H7 (cell line): Measurements from ENCODE around the gene APOC3. TPM values are rescaled to one million over a fixed set of nuclear protein-coding genes. Genes with fewer than 3 reads are reported as not detected.

Source experiments
- DNase-seq: peaks from one replicate; pipeline ENCODE4 v3.0.0; 2012
- H3K27me3 ChIP-seq: 2 replicates; pipeline ENCODE4 v1.6.0; 2011; ENCODE audit warnings: mild to moderate bottlenecking, low read length; ENCODE audit not compliant: control insufficient read depth, insufficient read depth
- H3K36me3 ChIP-seq: replicated peaks from 2 replicates; pipeline ENCODE4 v1.5.1; 2011; ENCODE audit warnings: low read length; ENCODE audit not compliant: control insufficient read depth, insufficient read depth
- H3K4me3 ChIP-seq: 2 replicates; pipeline ENCODE4 v1.5.1; 2011; ENCODE audit warnings: low read depth, mild to moderate bottlenecking, control low read depth, low read length, moderate library complexity; ENCODE audit not compliant: insufficient read depth
- total RNA-seq: library from RNA; depleted of rRNA; stranded (reverse); fragments of >200 nt; shearing (Covaris generic); gene quantifications from 2 replicates; pipeline ENCODE4 v1.2.3, GENCODE V29; 2014

Gene APOC3
- total RNA-seq, 1 experiment from 2014 or later: not detected

GRCh38 chr11:116859175-116859574 is 29.5 kb downstream of the APOC3 start:
- no peak overlapping the region for H3K4me3 ChIP-seq
- no peaks in the 10 kb centered on the region for H3K27me3 ChIP-seq
- peaks cover 20% of the 10 kb centered on the region for H3K36me3 ChIP-seq
- DNase-seq: no peak

GRCh38 chr11:116860303-116860702 is 30.6 kb downstream of the APOC3 start:
- peaks cover 20% of the 10 kb centered on the region for H3K36me3 ChIP-seq
- no peak for DNase-seq
- H3K27me3 ChIP-seq: no peaks in the 10 kb centered on the region
- no peak overlapping the region for H3K4me3 ChIP-seq

GRCh38 chr11:116861539-116861938 is 31.8 kb downstream of the APOC3 start:
- Histone ChIP-seq H3K4me3 (no peak overlapping the region), H3K36me3 (peaks cover 21% of the 10 kb centered on the region), H3K27me3 (no peaks in the 10 kb centered on the region)
- no peak for DNase-seq

- DNase-seq: no peak
- Histone ChIP-seq H3K36me3 (peaks cover 22% of the 10 kb centered on the region), H3K27me3 (no peaks in the 10 kb centered on the region)
Measured at GRCh38 chr11:116862185-116862584, 32.5 kb downstream of the APOC3 start.

GRCh38 chr11:116862951-116863350 is 33.2 kb downstream of the APOC3 start:
- peaks cover 22% of the 10 kb centered on the region for H3K36me3 ChIP-seq
- no peak overlapping the region for H3K4me3 ChIP-seq
- H3K27me3 ChIP-seq: no peaks in the 10 kb centered on the region
- DNase-seq: no peak

More at GRCh38 chr11:116862185-116862584, 32.5 kb downstream of the APOC3 start:
- no peak overlapping the region for H3K4me3 ChIP-seq

GRCh38 chr11:116864531-116864930 is 34.8 kb downstream of the APOC3 start:
- Histone ChIP-seq H3K4me3 (no peak overlapping the region), H3K36me3 (peaks cover 16% of the 10 kb centered on the region), H3K27me3 (no peaks in the 10 kb centered on the region)
- DNase-seq: no peak

- H3K27me3 ChIP-seq: no peaks in the 10 kb centered on the region
- H3K36me3 ChIP-seq: peaks cover 21% of the 10 kb centered on the region
- no peak for DNase-seq
- no peak overlapping the region for H3K4me3 ChIP-seq
Measured at GRCh38 chr11:116865696-116866095, 36.0 kb downstream of the APOC3 start.

- Histone ChIP-seq H3K36me3 (peaks cover 18% of the 10 kb centered on the region), H3K4me3 (no peak overlapping the region), H3K27me3 (no peaks in the 10 kb centered on the region)
- no peak for DNase-seq
Measured at GRCh38 chr11:116866804-116867455, 37.2 kb downstream of the APOC3 start.

- DNase-seq: no peak
- peaks cover 18% of the 10 kb centered on the region for H3K36me3 ChIP-seq
- no peak overlapping the region for H3K4me3 ChIP-seq
- H3K27me3 ChIP-seq: no peaks in the 10 kb centered on the region
Measured at GRCh38 chr11:116867619-116868018, 37.9 kb downstream of the APOC3 start.

GRCh38 chr11:116868066-116868465 is 38.4 kb downstream of the APOC3 start:
- H3K36me3 ChIP-seq: peaks cover 20% of the 10 kb centered on the region

GRCh38 chr11:116869610-116870009 is 39.9 kb downstream of the APOC3 start:
- no peak for DNase-seq
- Histone ChIP-seq H3K4me3 (no peak overlapping the region), H3K36me3 (peaks cover 19% of the 10 kb centered on the region), H3K27me3 (no peaks in the 10 kb centered on the region)

More at GRCh38 chr11:116868066-116868465, 38.4 kb downstream of the APOC3 start:
- DNase-seq: no peak
- no peak overlapping the region for H3K4me3 ChIP-seq
- no peaks in the 10 kb centered on the region for H3K27me3 ChIP-seq

GRCh38 chr11:116870054-116870453 is 40.3 kb downstream of the APOC3 start:
- no peaks in the 10 kb centered on the region for H3K27me3 ChIP-seq
- H3K4me3 ChIP-seq: no peak overlapping the region
- peaks cover 20% of the 10 kb centered on the region for H3K36me3 ChIP-seq
- no peak for DNase-seq

GRCh38 chr11:116871248-116871647 is 41.5 kb downstream of the APOC3 start:
- DNase-seq: no peak
- peaks cover 20% of the 10 kb centered on the region for H3K36me3 ChIP-seq
- H3K4me3 ChIP-seq: no peak overlapping the region

GRCh38 chr11:116873381-116873780 is 43.7 kb downstream of the APOC3 start:
- Histone ChIP-seq H3K4me3 (no peak overlapping the region), H3K36me3 (peaks cover 15% of the 10 kb centered on the region), H3K27me3 (no peaks in the 10 kb centered on the region)
- no peak for DNase-seq

More at GRCh38 chr11:116871248-116871647, 41.5 kb downstream of the APOC3 start:
- no peaks in the 10 kb centered on the region for H3K27me3 ChIP-seq

GRCh38 chr11:116874251-116874650 is 44.5 kb downstream of the APOC3 start:
- H3K27me3 ChIP-seq: no peaks in the 10 kb centered on the region
- H3K4me3 ChIP-seq: no peak overlapping the region
- H3K36me3 ChIP-seq: peaks cover 15% of the 10 kb centered on the region
- no peak for DNase-seq

GRCh38 chr11:116875194-116875593 is 45.5 kb downstream of the APOC3 start:
- no peak for DNase-seq
- Histone ChIP-seq H3K36me3 (peaks cover 10% of the 10 kb centered on the region), H3K4me3 (no peak overlapping the region), H3K27me3 (no peaks in the 10 kb centered on the region)
